Hematopoietic multipotent progenitor cell treated with erythropoietin and hydrocortisone succinate and interleukin-3 and kit ligand, for 4 days (in vitro differentiated cells): ENCODE measurements around the gene ENO3.
"Not testable (repeated sequence)": the region's sequence is repeated elsewhere in the genome, so short reads cannot be mapped to it uniquely, and the experiment has no call there.

Experiments used
- DNase-seq: peaks from one replicate; pipeline ENCODE4 v3.0.0-alpha.2; 2015

ENO3 gene

DNA sequence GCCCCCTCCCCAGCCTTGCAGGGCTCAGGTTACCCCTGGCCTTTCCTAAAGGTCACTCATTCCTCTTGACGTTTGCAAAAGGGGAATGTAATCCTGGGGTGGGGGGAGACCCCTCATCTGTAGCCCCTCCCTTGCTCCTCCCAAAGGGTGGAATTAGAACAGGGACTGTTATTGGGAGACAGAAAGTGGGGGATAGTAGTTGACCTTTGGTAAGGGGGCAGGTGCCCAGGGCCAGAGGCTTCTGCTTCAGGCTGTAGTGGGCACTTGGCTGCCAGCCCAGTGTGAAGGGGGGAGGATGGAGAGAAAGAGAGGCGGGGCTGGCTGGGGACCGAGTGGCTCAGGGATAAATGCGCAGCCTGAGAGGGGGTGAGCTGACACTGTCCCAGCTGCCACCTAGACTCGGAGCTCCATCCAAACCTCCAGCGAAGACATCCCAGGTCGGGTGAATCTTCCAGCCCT lies at the start of gene ENO3:
Gene ENO3, plus strand, starts transcription at position 374 of the 459 bp plus-strand sequence. CDS start 711 bp downstream, outside the sequence.
- DNase-seq, result peak; percentile 51

DNA sequence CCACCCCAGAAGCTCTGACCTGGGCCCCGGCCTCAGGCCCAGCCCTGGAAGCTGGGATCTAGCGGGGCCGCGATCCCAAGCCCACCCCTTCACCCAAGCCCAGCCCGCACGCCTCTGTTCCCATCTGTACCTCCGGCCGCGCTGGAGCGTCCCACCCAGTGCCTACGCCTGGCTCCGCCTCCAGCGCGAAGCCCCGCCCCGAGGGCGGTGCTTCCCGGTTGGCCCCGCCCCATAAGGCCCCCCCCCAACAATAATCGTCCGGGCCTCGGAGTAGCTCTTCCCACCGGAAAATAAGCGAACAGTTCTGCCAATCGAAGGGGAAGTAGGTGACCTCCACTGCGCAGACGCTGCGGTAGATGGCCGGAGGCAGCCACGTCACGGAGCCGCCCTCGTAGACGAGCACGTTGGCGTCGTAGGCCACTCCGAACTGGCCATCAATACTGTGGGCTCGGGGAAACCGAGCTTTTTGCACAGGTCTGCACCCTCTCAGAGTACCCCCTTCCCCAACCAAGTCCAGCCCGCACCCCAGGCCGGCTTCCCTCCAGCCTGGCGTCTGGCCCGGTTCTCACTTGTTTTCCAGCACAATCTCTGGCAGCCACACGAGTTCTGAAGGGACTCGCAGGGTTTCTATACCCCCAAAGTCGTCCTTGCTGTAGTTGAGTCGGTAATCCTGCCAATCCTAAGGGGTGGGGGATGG lies 49.1 kb upstream of the ENO3 start:
- DNase-seq, result peak; percentile 64

DNA sequence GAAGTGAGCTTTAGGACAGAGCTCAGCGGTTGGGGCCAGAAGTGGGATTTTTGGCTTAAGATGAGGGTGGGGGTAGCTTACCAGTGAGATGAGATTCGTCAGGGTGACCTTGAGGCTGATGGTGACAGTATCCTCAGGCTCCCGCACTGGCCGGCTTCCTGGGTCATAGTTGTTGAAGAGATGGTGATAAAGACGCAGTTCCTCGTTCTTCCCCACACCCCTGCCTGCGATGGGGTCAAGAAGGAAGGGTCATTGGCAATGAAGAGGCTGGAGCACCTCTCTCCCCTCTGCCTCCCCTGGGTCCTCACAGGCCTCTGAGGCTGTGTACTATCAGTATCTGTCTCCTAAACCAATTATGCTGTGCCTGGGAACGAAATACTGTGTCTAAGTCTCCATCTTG lies 48.4 kb upstream of the ENO3 start:
- DNase-seq, result no peak

DNA sequence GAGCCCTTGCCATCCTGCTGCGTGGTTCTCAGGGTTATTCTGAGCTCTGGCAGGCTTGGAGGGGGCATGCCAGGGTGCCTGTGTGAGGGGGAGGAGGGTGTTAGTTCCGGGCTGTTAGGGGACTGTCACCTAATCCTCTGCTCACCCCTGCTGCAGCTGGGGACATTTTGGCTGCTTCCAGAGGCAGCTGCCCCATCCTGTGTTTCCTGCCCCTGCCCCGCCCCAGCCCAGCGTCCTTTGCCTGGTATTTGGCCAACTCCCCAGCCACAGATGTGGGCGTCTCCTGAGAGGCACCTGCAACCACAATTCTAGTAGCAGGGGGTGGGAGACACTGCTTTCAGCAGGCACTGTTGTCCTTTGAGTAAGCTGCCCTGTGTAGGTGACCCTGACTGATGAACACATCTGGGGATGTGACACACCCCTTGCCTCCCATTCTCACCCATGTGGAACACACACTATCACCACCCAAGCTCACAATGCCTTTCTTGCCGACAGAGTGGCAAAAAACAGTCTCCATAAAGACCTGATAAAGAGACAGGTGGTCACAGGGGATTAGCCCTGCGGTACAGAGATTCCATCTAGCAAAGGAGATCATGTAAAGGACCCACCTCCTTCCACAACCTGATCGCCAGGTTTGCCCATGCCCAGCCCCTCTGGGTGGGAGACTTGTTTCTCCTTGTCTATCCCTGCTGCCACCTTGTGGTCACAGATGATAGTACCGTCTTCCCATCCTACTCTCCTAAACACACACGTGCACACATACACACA lies 47.7 kb upstream of the ENO3 start, which contains the start of gene CHRNE:
Gene CHRNE, minus strand, starts transcription at position 48 of the 768 bp plus-strand sequence. Its CDS starts 35 bp downstream, at position 13.
- peak; percentile 89 for DNase-seq

DNA sequence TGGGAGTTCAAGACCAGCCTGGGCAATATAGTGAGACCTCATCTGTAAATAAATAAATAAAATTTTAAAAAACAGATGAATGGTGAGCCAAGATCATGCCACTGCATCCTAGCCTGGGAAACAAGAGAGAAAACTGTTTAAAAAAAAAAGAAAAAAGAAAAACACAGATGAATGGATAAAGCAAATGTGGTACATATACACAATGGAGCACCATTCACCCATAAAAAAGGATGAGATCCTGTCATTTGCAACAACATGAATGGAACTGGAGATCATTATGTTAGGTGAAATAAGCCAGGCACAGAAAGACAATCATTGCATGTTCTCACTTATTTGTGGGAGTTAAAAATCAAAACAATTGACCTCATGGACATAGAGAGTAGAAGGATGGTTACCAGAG lies 44.3 kb upstream of the ENO3 start:
- DNase-seq, result not testable (repeated sequence)

DNA sequence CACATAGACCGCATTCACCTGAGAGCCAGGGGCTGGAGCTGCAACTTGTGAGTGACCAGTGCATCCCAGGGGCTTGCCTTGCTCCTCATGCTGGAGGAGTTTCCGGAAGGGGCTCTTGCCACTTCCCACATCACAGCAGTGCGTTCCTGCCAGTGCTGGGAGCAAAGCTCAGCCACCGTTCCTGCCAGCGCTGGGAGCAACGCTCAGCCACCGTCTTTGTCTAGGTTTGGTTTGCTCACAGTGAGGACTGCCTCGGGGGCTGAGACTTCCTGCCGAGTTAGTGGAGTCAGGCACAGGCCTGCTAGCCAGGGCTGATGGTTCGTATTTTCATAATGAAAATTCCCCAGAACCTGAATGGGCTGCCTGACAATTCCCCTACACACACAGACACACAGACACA lies 42.6 kb upstream of the ENO3 start:
- no peak for DNase-seq

DNA sequence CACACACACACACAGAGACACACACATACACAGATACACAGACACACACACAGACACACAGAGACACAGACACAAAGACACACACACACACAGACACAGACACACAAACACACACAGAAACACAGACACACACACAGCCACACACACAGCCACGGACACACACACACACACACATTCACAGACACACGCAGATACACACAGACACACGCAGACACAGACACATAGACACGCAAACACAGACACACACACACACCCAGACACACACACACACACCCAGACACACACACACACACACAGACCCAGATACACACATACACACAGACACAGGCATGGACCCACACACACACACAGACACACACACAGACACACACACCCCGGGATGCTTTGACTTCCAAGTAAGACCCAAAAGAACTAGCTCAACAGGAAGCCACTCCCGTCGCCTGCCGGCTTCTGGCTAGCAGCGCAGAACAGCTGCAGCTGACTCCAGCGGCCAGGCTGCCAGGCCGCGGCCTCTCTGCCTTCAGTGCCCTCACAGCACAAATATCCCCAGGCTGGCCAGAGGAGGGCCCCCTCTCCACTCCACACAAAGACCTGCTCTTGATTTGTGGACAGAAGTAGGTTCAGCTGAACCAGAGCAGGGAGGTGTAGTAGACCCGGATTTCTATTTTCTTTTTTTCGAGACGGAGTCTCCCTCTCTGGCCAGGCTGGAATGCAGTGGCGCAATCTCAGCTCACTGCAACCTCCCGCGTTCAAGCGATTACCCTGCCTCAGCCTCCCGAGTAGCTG lies 42.0 kb upstream of the ENO3 start:
- peak; percentile 96 for DNase-seq

DNA sequence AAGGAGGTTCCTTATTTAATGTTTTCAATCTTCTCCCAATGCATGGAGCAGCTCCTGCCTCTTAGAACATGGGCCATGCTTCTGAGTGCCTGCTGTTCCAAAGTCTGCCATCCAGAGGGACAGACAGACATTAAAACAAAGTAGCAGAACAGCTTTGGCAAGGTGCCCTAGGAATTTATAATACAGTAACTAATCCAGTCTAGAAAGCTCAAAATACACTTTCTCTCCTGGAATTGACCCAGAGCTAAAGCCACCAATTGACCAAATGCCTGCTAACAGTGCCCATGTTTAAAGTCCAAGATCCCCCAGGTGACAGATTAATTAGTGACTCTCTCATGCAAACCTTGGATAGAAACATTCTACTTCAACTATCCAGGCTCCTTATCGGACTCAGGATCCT lies 36.9 kb upstream of the ENO3 start:
- DNase-seq, result no peak

DNA sequence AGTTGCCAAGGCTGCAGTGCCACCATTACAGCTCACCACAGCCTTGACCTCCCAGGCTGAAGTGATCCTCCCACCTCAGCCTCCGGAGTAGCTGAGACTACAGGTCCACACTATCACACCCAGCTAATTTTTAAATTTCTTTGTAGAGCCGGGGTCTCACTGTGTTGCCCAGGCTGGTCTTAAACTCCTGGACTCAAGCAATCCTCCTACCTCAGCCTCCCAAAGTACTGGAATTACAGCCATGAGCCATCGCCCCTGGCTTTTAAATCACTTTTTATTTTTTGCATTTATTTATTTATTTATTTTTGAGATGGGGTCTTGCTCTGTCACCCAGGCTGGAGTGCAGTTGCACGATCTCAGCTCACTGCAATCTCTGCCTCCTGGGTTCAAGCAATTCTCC lies 36.4 kb upstream of the ENO3 start:
- DNase-seq, result not testable (repeated sequence)

DNA sequence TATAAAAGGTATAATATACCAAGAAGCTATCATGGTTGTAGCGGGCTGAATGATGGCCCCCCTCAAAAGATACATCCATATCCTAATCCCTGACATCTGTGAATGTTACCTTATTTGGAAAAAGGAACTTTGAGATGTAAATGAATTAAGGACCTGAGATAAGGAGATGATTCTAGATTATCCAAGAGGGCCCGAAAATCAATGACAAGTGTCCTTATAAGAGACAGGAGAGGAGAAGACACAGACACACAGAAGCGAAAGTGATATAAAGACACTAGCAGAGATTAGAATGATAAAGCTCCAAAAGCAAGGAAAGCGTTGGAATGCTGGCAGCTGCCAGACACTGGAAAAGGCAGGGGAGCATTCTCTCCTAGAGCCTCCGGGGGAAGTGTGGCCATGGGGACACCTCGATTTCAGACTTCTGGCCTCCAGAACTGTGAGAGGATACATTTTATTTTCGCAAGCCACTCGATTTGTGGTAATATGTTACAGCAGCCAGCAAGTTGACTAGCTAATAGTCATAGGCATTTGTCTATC lies 31.3 kb upstream of the ENO3 start:
- no peak for DNase-seq

DNA sequence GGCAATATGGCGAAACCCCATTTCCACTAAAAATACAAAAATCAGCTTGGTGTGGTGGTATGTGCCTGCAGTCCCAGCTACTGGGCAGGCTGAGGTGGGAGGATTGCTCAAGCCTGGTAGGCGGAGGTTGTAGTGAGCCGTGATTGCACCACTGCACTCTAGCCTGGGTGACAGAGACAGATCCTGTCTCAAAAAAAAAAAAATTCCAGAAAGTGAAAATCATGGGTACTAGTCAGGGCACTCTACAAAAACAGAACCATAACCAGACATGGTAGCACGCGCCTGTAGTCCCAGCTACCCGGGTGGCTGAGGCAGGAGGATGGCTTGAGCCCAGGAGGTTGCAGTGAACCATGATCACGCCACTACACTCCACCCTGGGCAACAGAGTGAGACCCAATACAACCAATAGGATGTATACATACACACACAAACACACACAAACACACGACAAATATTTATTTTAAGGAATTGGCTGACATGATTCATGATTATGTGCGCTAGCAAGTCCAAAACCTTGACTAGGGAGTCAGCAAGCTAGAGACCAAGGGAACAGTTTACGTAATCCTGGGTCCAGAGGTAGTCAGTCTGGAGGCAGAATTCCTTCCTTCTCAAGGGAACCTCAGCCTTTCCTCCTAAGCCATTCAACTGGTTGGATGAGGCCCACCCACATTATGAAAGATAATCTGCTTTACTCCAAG lies 30.4 kb upstream of the ENO3 start:
- peak; percentile 64 for DNase-seq

DNA sequence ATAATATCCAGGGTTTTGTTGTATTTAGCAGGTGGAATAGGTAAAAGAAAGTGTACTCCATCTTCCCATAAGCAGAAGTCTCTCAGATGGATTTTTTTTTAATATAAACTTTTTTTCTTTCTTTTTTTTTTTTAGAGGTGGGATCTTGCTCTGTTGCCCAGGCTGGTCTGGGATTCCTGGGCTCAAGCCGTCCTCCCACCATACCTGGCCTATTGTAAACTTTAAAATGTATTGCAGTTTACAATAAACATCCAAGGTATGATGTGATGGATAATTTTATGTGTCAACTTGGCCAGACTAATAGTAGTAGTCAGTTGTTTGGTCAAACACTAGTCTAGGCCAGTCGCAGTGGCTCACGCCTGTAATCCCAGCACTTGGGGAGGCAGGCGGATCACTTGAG lies 29.6 kb upstream of the ENO3 start:
- no peak for DNase-seq

DNA sequence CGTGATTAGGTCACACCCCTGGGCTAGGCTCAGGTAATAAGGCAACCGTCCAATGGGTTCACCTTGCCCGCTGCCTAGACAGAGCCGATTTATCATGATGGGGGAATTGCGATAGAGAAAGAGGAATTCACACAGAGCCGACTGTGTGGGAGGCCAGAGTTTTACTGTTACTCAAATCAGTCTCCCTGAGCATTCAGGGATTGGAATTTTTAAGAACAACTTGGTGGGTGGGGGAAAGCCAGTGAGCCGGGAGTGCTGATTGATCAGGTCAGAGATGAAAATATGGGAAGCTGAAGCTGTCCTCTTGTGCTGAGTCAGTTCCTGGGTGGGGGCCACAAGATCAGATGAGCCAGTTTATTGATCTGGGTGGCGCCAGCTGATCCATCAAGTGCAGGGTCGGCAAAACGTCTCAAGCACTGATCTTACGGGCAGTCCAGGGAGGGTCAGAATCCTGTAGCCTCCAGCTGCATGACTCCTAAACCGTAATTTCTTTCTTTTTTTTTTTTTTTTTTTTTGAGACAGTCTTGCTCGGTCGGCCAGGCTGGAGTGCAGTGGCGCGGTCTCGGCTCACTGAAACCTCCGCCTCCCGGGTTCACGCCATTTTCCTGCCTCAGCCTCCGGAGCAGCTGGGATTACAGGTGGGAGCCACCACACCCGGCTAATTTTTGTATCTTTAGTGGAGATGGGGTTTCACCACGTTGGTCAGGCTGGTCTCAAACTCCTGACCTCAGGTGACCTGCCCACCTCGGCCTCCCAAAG lies 24.2 kb upstream of the ENO3 start:
- DNase-seq, result not testable (repeated sequence)

DNA sequence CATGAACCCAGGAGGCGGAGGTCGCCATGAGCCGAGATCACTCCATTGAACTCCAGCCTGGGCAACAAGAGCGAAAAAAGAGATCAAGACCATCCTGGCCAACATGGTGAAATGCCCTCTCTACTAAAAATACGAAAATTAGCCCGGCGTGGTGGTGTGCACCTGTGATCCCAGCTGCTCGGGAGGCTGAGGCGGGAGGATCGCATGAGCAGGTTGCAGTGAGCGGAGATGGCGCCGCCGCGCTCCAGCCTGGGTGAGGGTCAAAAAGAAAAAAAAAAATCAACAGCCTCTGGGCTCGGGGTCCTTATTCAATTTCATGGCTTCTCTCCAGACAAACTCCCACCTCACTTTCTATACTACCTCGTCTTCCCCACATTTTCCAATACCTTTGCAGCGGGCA lies 22.0 kb upstream of the ENO3 start:
- no peak for DNase-seq

DNA sequence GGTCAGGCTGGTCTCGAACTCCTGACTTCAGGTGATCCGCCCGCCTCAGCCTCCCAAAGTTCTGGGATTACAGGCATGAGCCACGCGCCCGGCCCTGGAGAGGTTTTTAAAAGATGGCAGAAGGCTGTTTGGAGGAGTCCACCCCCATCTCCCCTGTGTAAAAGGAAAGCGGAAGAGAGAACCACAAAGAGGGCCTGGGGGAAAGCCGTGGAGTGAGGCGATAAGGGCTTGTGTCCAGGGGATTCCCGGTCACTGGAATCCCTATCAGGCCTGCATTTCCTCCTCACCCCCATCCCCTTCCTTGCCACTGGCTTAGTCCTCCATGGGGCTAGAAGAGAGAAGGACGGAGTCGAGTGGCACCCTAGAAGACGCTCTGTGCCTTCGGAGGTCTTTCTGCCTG lies 19.0 kb upstream of the ENO3 start, which contains the start of gene GP1BA:
Gene GP1BA, plus strand, starts transcription at position 315 of the 400 bp plus-strand sequence. CDS start 328 bp downstream, outside the sequence.
- peak; percentile 69 for DNase-seq

DNA sequence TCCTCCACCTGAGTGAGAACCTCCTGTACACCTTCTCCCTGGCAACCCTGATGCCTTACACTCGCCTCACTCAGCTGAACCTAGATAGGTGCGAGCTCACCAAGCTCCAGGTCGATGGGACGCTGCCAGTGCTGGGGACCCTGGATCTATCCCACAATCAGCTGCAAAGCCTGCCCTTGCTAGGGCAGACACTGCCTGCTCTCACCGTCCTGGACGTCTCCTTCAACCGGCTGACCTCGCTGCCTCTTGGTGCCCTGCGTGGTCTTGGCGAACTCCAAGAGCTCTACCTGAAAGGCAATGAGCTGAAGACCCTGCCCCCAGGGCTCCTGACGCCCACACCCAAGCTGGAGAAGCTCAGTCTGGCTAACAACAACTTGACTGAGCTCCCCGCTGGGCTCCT lies 18.2 kb upstream of the ENO3 start:
- no peak for DNase-seq

DNA sequence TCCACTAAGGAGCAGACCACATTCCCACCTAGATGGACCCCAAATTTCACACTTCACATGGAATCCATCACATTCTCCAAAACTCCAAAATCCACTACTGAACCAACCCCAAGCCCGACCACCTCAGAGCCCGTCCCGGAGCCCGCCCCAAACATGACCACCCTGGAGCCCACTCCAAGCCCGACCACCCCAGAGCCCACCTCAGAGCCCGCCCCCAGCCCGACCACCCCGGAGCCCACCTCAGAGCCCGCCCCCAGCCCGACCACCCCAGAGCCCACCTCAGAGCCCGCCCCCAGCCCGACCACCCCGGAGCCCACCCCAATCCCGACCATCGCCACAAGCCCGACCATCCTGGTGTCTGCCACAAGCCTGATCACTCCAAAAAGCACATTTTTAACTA lies 17.3 kb upstream of the ENO3 start:
- no peak for DNase-seq

DNA sequence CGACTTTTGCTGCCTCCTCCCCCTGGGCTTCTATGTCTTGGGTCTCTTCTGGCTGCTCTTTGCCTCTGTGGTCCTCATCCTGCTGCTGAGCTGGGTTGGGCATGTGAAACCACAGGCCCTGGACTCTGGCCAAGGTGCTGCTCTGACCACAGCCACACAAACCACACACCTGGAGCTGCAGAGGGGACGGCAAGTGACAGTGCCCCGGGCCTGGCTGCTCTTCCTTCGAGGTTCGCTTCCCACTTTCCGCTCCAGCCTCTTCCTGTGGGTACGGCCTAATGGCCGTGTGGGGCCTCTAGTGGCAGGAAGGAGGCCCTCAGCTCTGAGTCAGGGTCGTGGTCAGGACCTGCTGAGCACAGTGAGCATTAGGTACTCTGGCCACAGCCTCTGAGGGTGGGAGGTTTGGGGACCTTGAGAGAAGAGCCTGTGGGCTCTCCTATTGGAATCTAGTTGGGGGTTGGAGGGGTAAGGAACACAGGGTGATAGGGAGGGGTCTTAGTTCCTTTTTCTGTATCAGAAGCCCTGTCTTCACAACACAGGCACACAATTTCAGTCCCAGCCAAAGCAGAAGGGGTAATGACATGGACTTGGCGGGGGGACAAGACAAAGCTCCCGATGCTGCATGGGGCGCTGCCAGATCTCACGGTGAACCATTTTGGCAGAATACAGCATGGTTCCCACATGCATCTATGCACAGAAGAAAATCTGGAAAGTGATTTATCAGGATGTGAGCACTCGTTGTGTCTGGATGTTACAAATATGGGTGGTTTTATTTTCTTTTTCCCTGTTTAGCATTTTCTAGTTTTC lies 16.5 kb upstream of the ENO3 start:
- peak; percentile 83 for DNase-seq

DNA sequence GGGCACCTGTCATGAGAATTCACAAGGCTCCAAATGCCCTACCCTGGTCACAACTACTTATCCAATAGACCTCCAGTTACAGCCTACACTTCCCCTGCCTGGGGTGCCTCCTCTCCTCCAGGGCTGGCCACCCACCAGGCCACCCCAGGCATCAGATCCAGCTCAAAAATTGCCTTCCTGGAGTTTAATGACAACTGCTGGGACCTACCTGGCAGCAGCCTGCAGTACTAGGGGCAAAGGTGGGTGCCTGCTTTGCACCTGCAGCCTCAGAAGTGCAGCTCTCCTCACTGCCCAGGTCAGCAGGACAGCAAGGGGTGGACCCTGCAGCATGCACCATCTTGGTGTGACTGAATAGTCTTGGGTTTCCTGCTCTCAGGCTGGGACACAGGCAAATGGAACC lies 15.3 kb upstream of the ENO3 start:
- no peak for DNase-seq

DNA sequence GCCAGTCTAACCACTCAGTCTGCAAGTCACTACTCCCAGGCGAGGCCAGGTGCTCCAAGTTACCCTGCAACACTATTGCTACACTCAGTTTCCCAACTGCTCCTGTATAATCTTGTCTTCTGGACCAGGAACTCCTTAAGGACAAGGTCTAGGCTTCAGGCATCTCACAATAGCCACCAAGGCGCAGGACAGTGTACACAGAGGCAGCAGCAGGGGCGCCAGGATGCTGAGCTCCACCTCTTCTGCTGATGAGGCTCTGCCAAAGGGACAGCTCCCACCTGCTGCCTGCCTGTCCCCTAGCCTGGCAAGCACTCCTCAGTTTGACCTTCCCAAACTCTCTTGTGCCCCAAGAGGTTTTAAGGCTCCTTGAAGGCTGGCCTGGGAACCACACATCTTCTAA lies 14.5 kb upstream of the ENO3 start:
- DNase-seq, result no peak

DNA sequence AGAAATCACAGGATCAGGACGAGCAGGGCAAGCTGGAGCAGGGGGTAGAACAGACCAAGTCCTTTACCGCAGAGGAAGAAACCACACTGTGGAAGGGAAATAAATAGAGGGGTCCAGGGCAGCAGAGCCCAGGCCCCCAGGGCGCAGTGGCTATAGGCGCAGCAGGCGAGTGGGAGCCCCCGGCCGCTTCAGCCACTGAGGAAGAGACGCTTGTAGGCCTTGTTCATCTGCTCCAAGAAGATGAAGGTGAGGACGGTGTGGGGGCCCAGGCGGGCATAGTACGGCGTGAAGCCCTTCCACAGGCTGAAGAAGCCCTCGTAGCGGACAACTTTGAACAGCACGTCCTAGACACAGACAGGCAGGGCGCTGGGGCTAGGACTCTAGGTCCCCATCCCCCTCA lies 13.4 kb upstream of the ENO3 start:
- DNase-seq, result no peak
